Measurements from ENCODE around the gene MCM7. TPM values are rescaled to one million over a fixed set of nuclear protein-coding genes. Genes with fewer than 3 reads are reported as not detected.

MCM7 gene
- total and polyA plus RNA-seq, 10 of the 15 experiments (the other 5 are each of a cell fraction or from before 2014, with no cell fraction given): 183 to 383 (median 244) TPM

DNA sequence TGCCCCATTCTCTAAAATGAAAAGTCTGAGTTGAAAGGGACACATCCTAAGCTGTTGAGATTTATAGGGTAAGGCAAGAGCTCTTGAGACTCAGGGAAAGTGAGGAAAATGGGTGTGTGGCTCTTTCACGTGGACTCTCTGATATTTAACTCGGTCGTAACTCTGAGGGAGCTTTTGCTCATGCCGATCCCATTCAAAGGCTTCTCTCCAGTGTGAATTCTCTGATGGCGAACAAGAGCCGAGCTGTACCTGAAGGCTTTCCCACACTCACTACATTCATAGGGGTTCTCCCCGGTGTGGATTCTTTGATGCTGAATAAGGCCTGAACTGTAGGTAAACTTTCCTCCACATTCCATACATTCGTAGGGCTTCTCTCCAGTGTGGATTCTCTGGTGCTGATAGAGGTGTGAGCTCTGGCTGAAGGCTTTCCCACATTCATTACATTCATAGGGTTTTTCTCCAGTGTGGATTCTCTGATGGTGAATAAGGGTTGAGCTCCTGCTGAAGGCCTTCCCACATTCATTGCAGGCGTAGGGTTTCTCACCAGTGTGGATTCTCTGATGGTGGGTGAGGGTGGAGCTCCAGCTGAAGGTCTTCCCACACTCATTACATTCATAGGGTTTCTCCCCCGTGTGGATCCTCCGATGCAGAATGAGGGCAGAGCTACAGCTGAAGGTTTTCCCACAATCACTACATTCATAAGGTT is 30.0 kb downstream of the MCM7 start:
- H2AFZ ChIP-seq (ENCODE audit: control insufficient read depth, low read depth, low read length): no peak overlapping the region
- CTCF ChIA-PET: interaction anchor here (0.6 to 1.5 kb wide), 3 partner anchors 11 to 517 kb away, joined by 3 to 4 read pairs (median 4); no protein-coding TSS in a partner anchor
- peaks cover 30 to 54% of the 10 kb centered on the region in 2 experiments for H3K36me3 ChIP-seq (ENCODE audit: control insufficient read depth in 2 of 2, insufficient read depth in 2 of 2, low read length in 1 of 2)
- no peaks in the 10 kb centered on the region for H3K79me2 ChIP-seq (ENCODE audit: control insufficient read depth, insufficient read depth, low read length)
- H3K27me3 ChIP-seq (replicated peaks in 1 of 2; ENCODE audit: control insufficient read depth in 2 of 2, insufficient read depth in 2 of 2, low read length in 1 of 2): no peaks in the 10 kb centered on the region
- no peak overlapping the region for H3K9ac ChIP-seq (ENCODE audit: control insufficient read depth, insufficient read depth, low read length)
- FAIRE-seq (no peak), ATAC-seq (no peak), DNase-seq (ENCODE audit: low read depth, low spot score) (no peak)
- RAD21 ChIA-PET (ENCODE audit: unreplicated experiment): interaction anchor here (2.0 kb wide), 1 partner anchor 11 kb away, joined by 5 read pairs; no protein-coding TSS in a partner anchor
- H3K27ac ChIP-seq (ENCODE audit: control insufficient read depth, insufficient read depth): no peak overlapping the region
- no peak for TF ChIP-seq ESRRA (IDR thresholded peaks at IDR 0.05; ENCODE audit: low read length)
- peak; percentile 99 for TF ChIP-seq CBX5 (IDR thresholded peaks at IDR 0.05; ENCODE audit: low read depth)
- TF ChIP-seq POLR2AphosphoS5 (IDR thresholded peaks at IDR 0.05; ENCODE audit: low read length): peak; percentile 39; the same call in 1 of the 2 replicates
- no peak for TF ChIP-seq KDM1A (IDR thresholded peaks at IDR 0.05; ENCODE audit: borderline replicate concordance)
- TF ChIP-seq KLF5 (IDR thresholded peaks at IDR 0.05; ENCODE audit: partially characterized antibody): peak; percentile 74
- TF ChIP-seq PAX8 (IDR thresholded peaks at IDR 0.05): no peak
- no peak overlapping the region for H3K4me3 ChIP-seq
- POLR2A ChIA-PET: interaction anchor here (0.7 to 1.0 kb wide), 2 partner anchors 8 to 12 kb away, joined by 3 read pairs; no protein-coding TSS in a partner anchor
- H3K9me3 ChIP-seq (replicated peaks; ENCODE audit: control insufficient read depth, insufficient read depth, low read length): peaks cover 32% of the 10 kb centered on the region; the same call in 2 of the 3 replicates
- H3K4me1 ChIP-seq (ENCODE audit: control insufficient read depth, insufficient read depth, low read length): no peaks in the 10 kb centered on the region
- SMC1A ChIA-PET (ENCODE audit: uncharacterized antibody, unreplicated experiment): interaction anchor here (0.7 kb wide), 1 partner anchor 712 kb away, joined by 3 read pairs; no protein-coding TSS in a partner anchor
- in situ Hi-C loops (cut with MboI): no loop called here
- intact Hi-C loops (cut with micrococcal nuclease; ENCODE audit: unreplicated experiment): no loop called here
- H4K20me1 ChIP-seq (ENCODE audit: control insufficient read depth, insufficient read depth): no peaks in the 10 kb centered on the region
- H3K4me2 ChIP-seq (ENCODE audit: control insufficient read depth, insufficient read depth): no peak overlapping the region
- 95% methylated on average over 11 of the region's 11 CpGs for WGBS (ENCODE audit: insufficient coverage, insufficient replicate concordance, low lambda C conversion rate, missing lambda C conversion rate)
- BruUV-seq (replicated peaks): TSS peak; percentile 42

DNA sequence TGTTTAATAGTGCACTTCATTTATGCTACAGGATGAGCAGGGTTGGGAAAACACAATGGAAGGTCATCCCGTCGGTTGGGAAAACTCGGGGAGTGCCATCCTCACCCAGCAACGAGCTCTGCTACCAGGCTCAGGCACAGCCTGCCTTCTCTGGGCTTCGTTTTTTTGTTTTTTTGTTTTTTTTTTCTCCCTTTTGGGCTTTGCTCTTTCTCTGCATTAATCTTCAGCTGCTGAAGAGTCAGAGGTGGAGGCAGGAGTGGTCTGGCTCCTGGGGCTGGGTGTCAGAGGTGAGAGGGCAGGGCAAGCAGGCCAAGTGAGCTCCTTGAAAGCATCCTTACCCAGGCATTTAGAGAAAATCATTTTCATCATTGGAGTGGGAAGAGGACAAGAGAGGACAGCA is 31.2 kb downstream of the MCM7 start:
- ChIA-PET POLR2A (interaction anchor here (0.7 to 1.4 kb wide), 3 partner anchors 11 to 688 kb away, joined by 3 to 5 read pairs (median 3); partner anchors contain the start of gene ZNF3), SMC1A (ENCODE audit: uncharacterized antibody, unreplicated experiment) (interaction anchor here (0.5 to 1.1 kb wide), 2 partner anchors 13 to 76 kb away, joined by 3 read pairs; no protein-coding TSS in a partner anchor)

More for the DNA sequence above, 31.2 kb downstream of the MCM7 start:
- Histone ChIP-seq H3K9ac (ENCODE audit: control insufficient read depth, insufficient read depth, low read length) (no peak overlapping the region), H3K4me3 (no peak overlapping the region), H3K79me2 (ENCODE audit: control insufficient read depth, insufficient read depth, low read length) (no peaks in the 10 kb centered on the region), H4K20me1 (ENCODE audit: control insufficient read depth, insufficient read depth) (no peaks in the 10 kb centered on the region), H2AFZ (ENCODE audit: control insufficient read depth, low read depth, low read length) (no peak overlapping the region), H3K27ac (ENCODE audit: control insufficient read depth, insufficient read depth) (no peak overlapping the region), H3K27me3 (replicated peaks in 1 of 2; ENCODE audit: control insufficient read depth in 2 of 2, insufficient read depth in 2 of 2, low read length in 1 of 2) (no peaks in the 10 kb centered on the region), H3K9me3 (replicated peaks; ENCODE audit: control insufficient read depth, insufficient read depth, low read length) (peaks cover 32% of the 10 kb centered on the region; the same call in 2 of the 3 replicates), H3K36me3 (ENCODE audit: control insufficient read depth in 2 of 2, insufficient read depth in 2 of 2, low read length in 1 of 2) (peaks cover 25 to 43% of the 10 kb centered on the region in 2 experiments), H3K4me2 (ENCODE audit: control insufficient read depth, insufficient read depth) (no peak overlapping the region), H3K4me1 (ENCODE audit: control insufficient read depth, insufficient read depth, low read length) (no peaks in the 10 kb centered on the region)
- intact Hi-C loops (cut with micrococcal nuclease; ENCODE audit: unreplicated experiment) (no loop called here), in situ Hi-C loops (cut with MboI) (no loop called here)
- no peak for TF ChIP-seq RAD51 (IDR thresholded peaks at IDR 0.05)
- RAD21 ChIA-PET (ENCODE audit: unreplicated experiment): no interaction called here
- no TSS peak for BruUV-seq (replicated peaks)
- CTCF ChIA-PET: interaction anchor here (0.7 kb wide), 1 partner anchor 12 kb away, joined by 3 read pairs; no protein-coding TSS in a partner anchor
- ATAC-seq (no peak), DNase-seq (ENCODE audit: low read depth, low spot score) (no peak), FAIRE-seq (no peak)
- WGBS (ENCODE audit: insufficient coverage, insufficient replicate concordance, low lambda C conversion rate, missing lambda C conversion rate): 96% methylated on average over 5 of the region's 5 CpGs
